GM18505 (cell line): Measurements from ENCODE around the gene FHOD3.

Experiments
- ATAC-seq: cut with Tn5 transposase; IDR thresholded peaks from one replicate; pipeline ENCODE4 v1.9.1; 2021; ENCODE audit not compliant: unreplicated experiment
- POLR2A ChIP-seq: IDR thresholded peaks from 4 replicates; pipeline ENCODE4 v1.6.1; 2011; ENCODE audit warnings: borderline replicate concordance; ENCODE audit not compliant: insufficient read depth, insufficient read length; ENCODE audit errors: extremely low read depth

Gene FHOD3

GRCh38 chr18:36379435-36379984 is 82.0 kb downstream of the FHOD3 start:
- ATAC-seq: no peak
- no peak for TF ChIP-seq POLR2A

- TF ChIP-seq POLR2A: no peak
- ATAC-seq: no peak
Measured at GRCh38 chr18:36380173-36380827, 82.8 kb downstream of the FHOD3 start.

GRCh38 chr18:36381075-36381474 is 83.6 kb downstream of the FHOD3 start:
- ATAC-seq: no peak
- no peak for TF ChIP-seq POLR2A

- no peak for TF ChIP-seq POLR2A
Measured at GRCh38 chr18:36382854-36383253, 85.3 kb downstream of the FHOD3 start.

GRCh38 chr18:36386150-36386920 is 88.8 kb downstream of the FHOD3 start:
- ATAC-seq: no peak
- no peak for TF ChIP-seq POLR2A

More at GRCh38 chr18:36382854-36383253, 85.3 kb downstream of the FHOD3 start:
- ATAC-seq: no peak

- no peak for ATAC-seq
- TF ChIP-seq POLR2A: no peak
Measured at GRCh38 chr18:36387310-36387709, 89.8 kb downstream of the FHOD3 start.

- ATAC-seq: no peak
- TF ChIP-seq POLR2A: no peak
Measured at GRCh38 chr18:36388310-36388709, 90.8 kb downstream of the FHOD3 start.

GRCh38 chr18:36389027-36389426 is 91.5 kb downstream of the FHOD3 start:
- no peak for TF ChIP-seq POLR2A
- ATAC-seq: no peak

DNA sequence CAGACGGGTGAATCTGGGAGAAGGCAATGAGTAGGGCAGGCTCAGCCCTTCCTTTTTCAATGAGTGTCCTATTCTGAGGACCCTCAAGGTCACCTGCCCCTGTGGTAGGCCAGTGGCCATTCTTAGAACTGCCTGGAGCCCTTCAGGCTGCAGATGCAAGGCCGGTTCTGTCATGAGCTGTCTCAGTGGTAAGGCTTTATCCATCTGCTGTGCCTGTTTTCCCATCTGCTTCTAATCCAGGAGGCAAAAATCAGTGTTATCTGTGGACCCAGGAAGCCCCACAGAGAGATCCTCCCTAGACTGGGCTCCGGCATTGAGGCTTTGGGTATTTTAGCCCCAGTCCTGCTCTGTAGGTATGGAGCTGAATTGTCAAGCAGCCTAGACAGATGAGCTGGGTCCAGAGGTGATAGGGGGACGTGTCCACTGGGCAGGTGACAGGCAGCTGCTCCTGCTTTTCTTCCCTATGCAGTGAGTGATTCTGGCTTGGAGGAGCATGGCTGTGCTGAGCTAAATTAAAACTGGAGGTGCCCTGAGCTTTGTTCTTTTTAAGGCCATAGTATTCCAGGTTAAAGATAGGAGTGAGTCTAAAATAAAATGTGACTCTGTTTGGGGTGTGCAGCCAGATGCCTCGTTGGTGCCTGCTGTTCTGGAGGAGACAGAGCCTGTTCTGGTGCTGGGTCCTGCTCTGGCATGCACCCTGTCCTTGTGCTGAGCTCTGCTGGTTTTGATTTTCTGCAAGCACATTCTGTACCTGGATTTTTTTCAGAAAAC is 92.5 kb downstream of the FHOD3 start:
- no peak for ATAC-seq

DNA sequence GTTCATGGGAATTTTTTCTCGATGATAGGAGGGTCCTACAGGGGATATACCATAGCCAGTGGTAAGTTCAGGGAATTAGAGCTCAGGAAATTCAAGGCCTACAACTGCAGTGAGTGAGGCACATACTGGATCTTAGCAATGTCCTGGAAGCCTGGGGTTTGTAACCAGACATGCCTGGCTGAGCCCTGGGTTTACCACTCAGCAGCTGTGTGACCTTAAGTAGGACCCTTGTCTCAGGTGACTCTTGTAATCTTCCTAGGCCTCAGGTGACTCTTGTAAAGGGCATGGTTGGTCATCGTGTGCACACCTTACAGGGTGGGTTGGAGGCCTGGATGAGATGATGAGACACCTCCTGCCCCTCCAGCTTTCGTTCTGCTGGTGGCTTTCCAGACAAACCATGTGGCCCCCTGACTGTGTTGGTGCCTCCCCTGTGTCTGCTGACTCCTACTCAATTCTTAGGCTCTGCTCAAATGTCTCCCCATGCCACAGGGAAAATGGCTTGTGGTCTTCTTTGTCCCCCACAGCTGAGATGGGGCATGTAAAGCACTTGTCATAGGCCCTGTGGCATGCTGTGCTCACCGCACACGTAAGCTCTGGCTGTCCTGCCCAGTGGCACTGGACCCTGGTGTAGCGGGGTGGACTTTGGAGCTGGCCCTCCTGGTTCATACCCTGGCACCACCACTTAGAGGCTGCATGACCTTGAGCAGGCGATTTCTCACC is 94.1 kb downstream of the FHOD3 start:
- no peak for ATAC-seq

More for the DNA sequence above, 92.5 kb downstream of the FHOD3 start:
- no peak for TF ChIP-seq POLR2A

GRCh38 chr18:36392164-36392978 is 94.9 kb downstream of the FHOD3 start:
- TF ChIP-seq POLR2A: no peak
- ATAC-seq: no peak

More for the DNA sequence above, 94.1 kb downstream of the FHOD3 start:
- no peak for TF ChIP-seq POLR2A

GRCh38 chr18:36392979-36393287 is 95.4 kb downstream of the FHOD3 start:
- ATAC-seq: no peak
- no peak for TF ChIP-seq POLR2A
